ENCODE data around the gene MTIF2. TPM values are rescaled to one million over a fixed set of nuclear protein-coding genes. Genes with fewer than 3 reads are reported as not detected.

MTIF2 gene
- total and polyA plus RNA-seq, 9 of the 15 experiments (the other 6 are each of a cell fraction or from before 2014, with no cell fraction given) = 58.7 to 143 (median 105) TPM

GRCh38 chr2:55282110-55282917 is 13.3 kb upstream of the MTIF2 start (continued):
- TF ChIP-seq CEBPG (CRISPR knock-in tag; IDR thresholded peaks at IDR 0.05) = no peak
- TF ChIP-seq CEBPG (tag; conservative IDR thresholded peaks at IDR 0.05 in 1 of 2, IDR thresholded peaks at IDR 0.05 in 1 of 2) = no peak
- no peak for TF ChIP-seq ZNF274 (IDR thresholded peaks at IDR 0.05; ENCODE audit: borderline replicate concordance, low read depth, low read length)
- TF ChIP-seq CBX3 (IDR thresholded peaks at IDR 0.05; ENCODE audit: borderline replicate concordance in 1 of 2, low read length in 2 of 2) = peak in 1 of 2 experiments; percentile 69; a peak in 1 of 3 replicates
- no peak for TF ChIP-seq SMAD2 (IDR thresholded peaks at IDR 0.05; ENCODE audit: low read depth, low read length)
- peak; percentile 67; the same call in 1 of the 2 replicates for TF ChIP-seq CREB1 (IDR thresholded peaks at IDR 0.05)
- TF ChIP-seq CREB1 (CRISPR knock-in tag; IDR thresholded peaks at IDR 0.05) = peak; percentile 66; the same call in 1 of the 2 replicates
- no peak for TF ChIP-seq ZNF253 (CRISPR knock-in tag; conservative IDR thresholded peaks at IDR 0.05)
- 0 out of 4 replicates have a peak, but pooled peaks of 1 of the 2 experiments have one; percentile 14 for TF ChIP-seq ZMIZ1 (IDR thresholded peaks at IDR 0.05; ENCODE audit: low read depth in 2 of 2, low read length in 2 of 2)
- peak; percentile 6 for TF ChIP-seq GTF2B (IDR thresholded peaks at IDR 0.05; ENCODE audit: extremely low read depth, insufficient read length)
- TF ChIP-seq CCNT2 (IDR thresholded peaks at IDR 0.05; ENCODE audit: borderline replicate concordance, extremely low read depth, insufficient read length, low read depth, low read length) = peak; percentile 68
- peak; percentile 88; the same call in 1 of the 2 replicates for TF ChIP-seq CTBP1 (IDR thresholded peaks at IDR 0.05; ENCODE audit: borderline replicate concordance)
- TF ChIP-seq PHF8 (IDR thresholded peaks at IDR 0.05; ENCODE audit: borderline replicate concordance, low read length) = peak; percentile 90
- TF ChIP-seq NR3C1 (CRISPR knock-in tag; IDR thresholded peaks at IDR 0.05) = no peak
- TF ChIP-seq HNRNPL (IDR thresholded peaks at IDR 0.05; ENCODE audit: low read depth, low read length) = peak; percentile 88
- peak; percentile 80 for TF ChIP-seq TBP (optimal IDR thresholded peaks at IDR 0.05; ENCODE audit: low read depth, low read length)
- TF ChIP-seq HINFP (tag; conservative IDR thresholded peaks at IDR 0.05; ENCODE audit: low read depth) = peak; percentile 84
- peak; percentile 4 to 54; a peak in 2 of 4 replicates for TF ChIP-seq MNT (conservative IDR thresholded peaks at IDR 0.05)
